HepG2 (cell line): Measurements from ENCODE around the gene RTN4RL2. TPM values are rescaled to one million over a fixed set of nuclear protein-coding genes. Genes with fewer than 3 reads are reported as not detected.

Experiments used
- AHR ChIP-seq: IDR thresholded peaks from 2 replicates; pipeline ENCODE4 v1.6.1; 2018; ENCODE audit warnings: missing genetic modification reagents, missing compliant biosample characterization
- CREM ChIP-seq, 2 experiments: sonication (generic) in 1 of 2; formaldehyde crosslinking in 1 of 2; IDR thresholded peaks; 2 replicates each; pipeline versions ENCODE4 v1.4.0 to v1.6.1; 2016 to 2020; ENCODE audit warnings: antibody characterized with exemption in 1 of 2, mild to moderate bottlenecking in 1 of 2, missing genetic modification reagents in 1 of 2
- ELF4 ChIP-seq: sonication (generic); formaldehyde crosslinking; IDR thresholded peaks from 2 replicates; pipeline ENCODE4 v1.5.0; 2020; ENCODE audit warnings: missing genetic modification reagents, mild to moderate bottlenecking, moderate library complexity, borderline replicate concordance
- MED13 ChIP-seq: sonication (generic); formaldehyde crosslinking; IDR thresholded peaks from 2 replicates; pipeline ENCODE4 v1.5.0; 2020; ENCODE audit warnings: missing genetic modification reagents
- MIER3 ChIP-seq: IDR thresholded peaks from 2 replicates; pipeline ENCODE4 v1.6.1; 2016; ENCODE audit warnings: missing compliant biosample characterization, borderline replicate concordance
- PCBP2 ChIP-seq: fragments of 200-400 bp; formaldehyde crosslinking; optimal IDR thresholded peaks from 2 replicates; pipeline ENCODE3; 2018; ENCODE audit warnings: low read length, low read depth; ENCODE audit not compliant: poor library complexity, severe bottlenecking
- SPEN ChIP-seq: sonication (generic); formaldehyde crosslinking; IDR thresholded peaks from 2 replicates; pipeline ENCODE4 v1.5.1; 2020; ENCODE audit warnings: low read depth, mild to moderate bottlenecking, missing genetic modification reagents
- TCF7 ChIP-seq: sonication (generic); IDR thresholded peaks from 2 replicates; pipeline ENCODE4 v1.6.1; 2016; ENCODE audit warnings: antibody characterized with exemption, low read depth
- TP53 ChIP-seq: sonication (generic); formaldehyde crosslinking; conservative IDR thresholded peaks from 2 replicates; pipeline ENCODE4 v1.4.0; 2020; ENCODE audit warnings: missing genetic modification reagents
- ZBTB25 ChIP-seq: IDR thresholded peaks from 2 replicates; pipeline ENCODE4 v1.6.1; 2018; ENCODE audit warnings: missing genetic modification reagents
- ZBTB40 ChIP-seq, 2 experiments: fragments of 450-650 bp in 1 of 2; sonication (generic) in 1 of 2; formaldehyde crosslinking in 1 of 2; IDR thresholded peaks; 2 replicates each; pipeline versions ENCODE4 v1.6.1 to v1.8.0; 2016 to 2022; ENCODE audit warnings: antibody characterized with exemption in 1 of 2, mild to moderate bottlenecking in 1 of 2, missing genetic modification reagents in 1 of 2
- ZNF281 ChIP-seq: sonication (generic); formaldehyde crosslinking; IDR thresholded peaks from 2 replicates; pipeline ENCODE4 v1.4.0; 2020; ENCODE audit warnings: missing genetic modification reagents, borderline replicate concordance
- ZNF441 ChIP-seq: sonication (generic); formaldehyde crosslinking; IDR thresholded peaks from 2 replicates; pipeline ENCODE4 v1.7.0; 2021; ENCODE audit warnings: missing genetic modification reagents, borderline replicate concordance
- ZNF496 ChIP-seq: sonication (generic); formaldehyde crosslinking; IDR thresholded peaks from 2 replicates; pipeline ENCODE4 v1.8.1; 2023; ENCODE audit warnings: mild to moderate bottlenecking, moderate library complexity, missing genetic modification reagents; ENCODE audit not compliant: insufficient replicate concordance
- ZNF713 ChIP-seq: sonication (generic); formaldehyde crosslinking; IDR thresholded peaks from 2 replicates; pipeline ENCODE4 v1.4.0; 2020; ENCODE audit warnings: mild to moderate bottlenecking, missing genetic modification reagents
- polyA plus RNA-seq, 8 experiments: library from polyadenylated mRNA; depleted of rRNA in 3 of 8; stranded (reverse) in 7 of 8; unstranded in 1 of 8; fragments of >200 nt; fragmentation: Illumina TruSeq in 4 of 8; extraction: Trizol in 4 of 8; gene quantifications; 2 replicates each; pipeline versions ENCODE4 v1.2.1 to v1.2.3, GENCODE V29; 2011 to 2016; ENCODE audit warnings: low read depth in 4 of 8, missing spikeins in 1 of 8, mixed read lengths in 1 of 8; ENCODE audit not compliant: insufficient read depth in 1 of 8
- total RNA-seq, 5 experiments: library from RNA; depleted of rRNA; stranded (reverse); fragments of >200 nt; fragmentation: Illumina TruSeq; extraction: Trizol; gene quantifications; 2 replicates each; pipeline ENCODE4 v1.2.3, GENCODE V29; 2016; ENCODE audit warnings: low read depth in 1 of 5

RTN4RL2 gene
- total and polyA plus RNA-seq, 2 of the 13 experiments (the other 11 are each of a cell fraction or from before 2014, with no cell fraction given): 1.3 to 4.3 TPM

- peak; percentile 53; the same call in 1 of the 2 replicates for TF ChIP-seq ZNF281 (CRISPR knock-in tag)
- no peak for TF ChIP-seq CREM (IDR thresholded peaks at IDR 0.05)
- no peak for TF ChIP-seq CREM (CRISPR knock-in tag; IDR thresholded peaks at IDR 0.05)
- TF ChIP-seq PCBP2: no peak
- TF ChIP-seq ZBTB40 (IDR thresholded peaks at IDR 0.05): no peak
- no peak for TF ChIP-seq ZBTB40 (CRISPR knock-in tag; IDR thresholded peaks at IDR 0.05)
- TF ChIP-seq SPEN (CRISPR knock-in tag): peak; percentile 74
- no peak for TF ChIP-seq ZNF496 (CRISPR knock-in tag)
- peak; percentile 46; the same call in 1 of the 2 replicates for TF ChIP-seq MED13 (CRISPR knock-in tag)
- TF ChIP-seq ELF4 (CRISPR knock-in tag): no peak
- TF ChIP-seq ZNF713 (CRISPR knock-in tag): no peak
- TF ChIP-seq TCF7: no peak
- TF ChIP-seq ZNF441: no peak; the same call in 1 of the 2 replicates
- TF ChIP-seq AHR (CRISPR knock-in tag): peak; percentile 62; the same call in 1 of the 2 replicates
- 0 out of 2 replicates have a peak, but pooled peaks have one; percentile 41 for TF ChIP-seq ZBTB25
- no peak for TF ChIP-seq TP53 (CRISPR knock-in tag)
- peak; percentile 20; the same call in 1 of the 2 replicates for TF ChIP-seq MIER3 (CRISPR knock-in tag)
These were observed 55.2 kb downstream of the RTN4RL2 start, which contains the start of gene SLC43A1 (continued) for GRCh38 chr11:57515332-57516060.
